Prostate gland (tissue), 2 donors: ENCODE results near the gene NPR3. TPM values are rescaled to one million over a fixed set of nuclear protein-coding genes. Genes with fewer than 3 reads are reported as not detected.

Source experiments
- DNase-seq: peaks from one replicate; pipeline ENCODE4 v3.0.0-alpha.2; 2019; ENCODE audit warnings: low spot score
- H3K27ac ChIP-seq, 2 donors: fragments of 200-600 bp; sonication (generic); 2 replicates each; pipeline ENCODE4 v1.5.1; 2017 to 2019
- H3K27me3 ChIP-seq: fragments of 200-600 bp; sonication (generic); replicated peaks from 2 replicates; pipeline ENCODE4 v1.5.1; 2019; ENCODE audit not compliant: insufficient read depth
- H3K36me3 ChIP-seq, 2 donors: fragments of 200-600 bp; sonication (generic); 1 replicate in 1 of 2; 2 replicates in 1 of 2; pipeline versions ENCODE4 v1.5.1 to v1.8.1; 2017 to 2019
- H3K4me1 ChIP-seq: fragments of 200-600 bp; sonication (generic); replicated peaks from 2 replicates; pipeline ENCODE4 v1.5.1; 2019
- H3K4me3 ChIP-seq, 2 donors: fragments of 200-600 bp; sonication (generic); 2 replicates each; pipeline ENCODE4 v1.5.1; 2017 to 2019
- H3K9me3 ChIP-seq: fragments of 200-600 bp; sonication (generic); 2 replicates; pipeline ENCODE4 v1.5.1; 2017
- CTCF ChIP-seq, 4 experiments: fragments of 200-600 bp in 2 of 4; fragments of 450-650 bp in 2 of 4; sonication (generic) in 2 of 4; IDR thresholded peaks; 1 replicate in 3 of 4; 2 replicates in 1 of 4; pipeline ENCODE4 v1.5.1; 2016 to 2019; ENCODE audit warnings: antibody characterized with exemption in 4 of 4, mild to moderate bottlenecking in 2 of 4, moderate library complexity in 2 of 4
- POLR2A ChIP-seq: fragments of 450-650 bp; IDR thresholded peaks from one replicate; pipeline ENCODE4 v1.6.1; 2016; ENCODE audit warnings: antibody characterized with exemption, mild to moderate bottlenecking
- POLR2AphosphoS5 ChIP-seq: sonication (generic); formaldehyde crosslinking; IDR thresholded peaks from one replicate; pipeline ENCODE4 v1.6.1; 2017; ENCODE audit warnings: antibody characterized with exemption
- WGBS: methylation state at CpG from one replicate; pipeline ENCODE4 v1.1.5; 2018; 5-methylcytosine and 5-hydroxymethylcytosine counted together
- intact Hi-C: fragments of 100-400 bp; cut with DNase I; formaldehyde crosslinking; loops from one replicate; pipeline ENCODE4 v1.14.2; 2022
- total RNA-seq, 2 donors: library from RNA; depleted of rRNA; stranded (reverse); fragments of >200 nt; gene quantifications; one replicate each; pipeline ENCODE4 v1.1.0, GENCODE V29; 2016

The NPR3 gene
- total RNA-seq, 2 donors from 2014 or later: 4.3 to 23.9 TPM

GRCh38 chr5:32785611-32786254, 74.6 kb downstream of the NPR3 start:
- WGBS: 43% methylated on average over 3 of the region's 3 CpGs
- DNase-seq: no peak
- TF ChIP-seq POLR2AphosphoS5: no peak
- no peak for TF ChIP-seq CTCF (IDR thresholded peaks at IDR 0.05)
- TF ChIP-seq POLR2A: no peak
- intact Hi-C loops: no loop called here
- no peaks in the 10 kb centered on the region for H3K27me3 ChIP-seq
- H3K4me3 ChIP-seq: no peak overlapping the region
- H3K9me3 ChIP-seq: no peaks in the 10 kb centered on the region
- no peaks in the 10 kb centered on the region for H3K4me1 ChIP-seq
- no peak overlapping the region for H3K27ac ChIP-seq
- no peaks in the 10 kb centered on the region for H3K36me3 ChIP-seq

GRCh38 chr5:32786311-32786710, 75.2 kb downstream of the NPR3 start:
- H3K27ac ChIP-seq: no peak overlapping the region
- no peaks in the 10 kb centered on the region for H3K4me1 ChIP-seq
- 67% methylated on average over 4 of the region's 4 CpGs for WGBS
- no peak for TF ChIP-seq POLR2A
- no peak for TF ChIP-seq CTCF (IDR thresholded peaks at IDR 0.05)
- no peak for TF ChIP-seq POLR2AphosphoS5
- H3K27me3 ChIP-seq: no peaks in the 10 kb centered on the region
- H3K36me3 ChIP-seq: no peaks in the 10 kb centered on the region
- no peak overlapping the region for H3K4me3 ChIP-seq
- no peaks in the 10 kb centered on the region for H3K9me3 ChIP-seq
- intact Hi-C loops: no loop called here
- DNase-seq: no peak

DNA sequence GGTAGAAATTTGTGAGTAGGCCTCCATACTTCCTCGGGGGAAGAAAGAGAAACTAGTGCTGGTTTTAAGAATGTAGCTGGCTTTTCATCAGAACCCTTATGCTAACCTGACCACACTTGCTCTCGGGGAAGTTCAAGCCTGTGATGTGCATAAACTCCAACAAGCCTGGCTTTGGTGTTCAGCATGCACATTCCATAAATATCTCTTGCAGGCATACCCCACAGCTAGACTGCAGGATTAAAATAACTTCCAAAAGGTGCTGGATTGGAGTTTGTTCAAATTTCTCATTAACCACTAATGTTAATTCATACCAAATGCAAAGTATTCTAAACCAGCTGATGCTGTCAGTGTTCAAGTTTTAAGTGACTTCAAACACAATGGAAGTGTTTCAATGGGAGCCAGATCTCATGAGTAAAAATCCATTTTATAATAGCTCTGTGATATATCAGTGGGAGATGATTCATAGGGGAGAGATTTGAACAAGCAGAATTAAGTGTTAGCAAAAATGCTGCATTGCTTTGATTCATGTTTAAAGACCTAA, 79.4 kb downstream of the NPR3 start:
- Histone ChIP-seq H3K27ac (no peak overlapping the region), H3K9me3 (no peaks in the 10 kb centered on the region), H3K4me3 (no peak overlapping the region), H3K4me1 (no peaks in the 10 kb centered on the region), H3K36me3 (no peaks in the 10 kb centered on the region), H3K27me3 (no peaks in the 10 kb centered on the region)
- intact Hi-C loops: no loop called here
- 60% methylated on average over 2 of the region's 2 CpGs for WGBS
- no peak for DNase-seq
- TF ChIP-seq CTCF (IDR thresholded peaks at IDR 0.05) (no peak), POLR2AphosphoS5 (no peak), POLR2A (no peak)

- no peaks in the 10 kb centered on the region for H3K27me3 ChIP-seq
- H3K4me1 ChIP-seq: no peaks in the 10 kb centered on the region
- peak overlapping the region in 1 of 2 donors; percentile 6 for H3K27ac ChIP-seq
- H3K4me3 ChIP-seq: no peak overlapping the region
- 66% methylated on average over 9 of the region's 9 CpGs for WGBS
- H3K36me3 ChIP-seq: no peaks in the 10 kb centered on the region
- DNase-seq: no peak
- no peak for TF ChIP-seq CTCF (IDR thresholded peaks at IDR 0.05)
- TF ChIP-seq POLR2AphosphoS5: peak; percentile 20
- H3K9me3 ChIP-seq: no peaks in the 10 kb centered on the region
- intact Hi-C loops: no loop called here
Measured at GRCh38 chr5:32791536-32792243, 80.6 kb downstream of the NPR3 start.
